ENCODE data around the gene PSMA2. TPM values are rescaled to one million over a fixed set of nuclear protein-coding genes. Genes with fewer than 3 reads are reported as not detected.

Gene PSMA2
- total RNA-seq, 3 donors from 2014 or later: 52.1 to 69.9 (median 60.2) TPM

GRCh38 chr7:42950417-42950816 lies 18.4 kb upstream of the PSMA2 start:
- no peak for TF ChIP-seq POLR2AphosphoS5 (IDR thresholded peaks at IDR 0.05)
- TF ChIP-seq CTCF (IDR thresholded peaks at IDR 0.05): no peak
- no peak for TF ChIP-seq POLR2A (IDR thresholded peaks at IDR 0.05)
- intact Hi-C loops (cut with DNase I; ENCODE audit: low total_unique reads): no loop called here
- Histone ChIP-seq H3K27ac (no peak overlapping the region), H3K9me3 (no peaks in the 10 kb centered on the region), H3K27me3 (no peaks in the 10 kb centered on the region), H3K36me3 (no peaks in the 10 kb centered on the region), H3K4me1 (no peaks in the 10 kb centered on the region), H3K4me3 (no peak overlapping the region)
- DNase-seq (ENCODE audit: low spot score in 2 of 2): no peak

GRCh38 chr7:42947521-42947920 lies 15.5 kb upstream of the PSMA2 start:
- H3K4me3 ChIP-seq: no peak overlapping the region
- TF ChIP-seq POLR2AphosphoS5 (IDR thresholded peaks at IDR 0.05) (no peak), CTCF (IDR thresholded peaks at IDR 0.05) (no peak), POLR2A (IDR thresholded peaks at IDR 0.05) (no peak)
- no peaks in the 10 kb centered on the region for H3K27me3 ChIP-seq
- H3K27ac ChIP-seq: no peak overlapping the region
- no peaks in the 10 kb centered on the region for H3K36me3 ChIP-seq
- DNase-seq (ENCODE audit: low spot score in 2 of 2): no peak
- intact Hi-C loops (cut with DNase I; ENCODE audit: low total_unique reads): no loop called here
- H3K9me3 ChIP-seq: no peaks in the 10 kb centered on the region
- no peaks in the 10 kb centered on the region for H3K4me1 ChIP-seq

- no peak for TF ChIP-seq POLR2A (IDR thresholded peaks at IDR 0.05)
- TF ChIP-seq POLR2AphosphoS5 (IDR thresholded peaks at IDR 0.05): no peak
- TF ChIP-seq CTCF (IDR thresholded peaks at IDR 0.05): no peak
- intact Hi-C loops (cut with DNase I; ENCODE audit: low total_unique reads): no loop called here
- Histone ChIP-seq H3K27me3 (no peaks in the 10 kb centered on the region), H3K27ac (no peak overlapping the region), H3K4me3 (no peak overlapping the region), H3K4me1 (no peaks in the 10 kb centered on the region), H3K36me3 (no peaks in the 10 kb centered on the region), H3K9me3 (no peaks in the 10 kb centered on the region)
- no peak for DNase-seq (ENCODE audit: low spot score in 2 of 2)
These were observed 14.6 kb upstream of the PSMA2 start for GRCh38 chr7:42946627-42946950.

DNA sequence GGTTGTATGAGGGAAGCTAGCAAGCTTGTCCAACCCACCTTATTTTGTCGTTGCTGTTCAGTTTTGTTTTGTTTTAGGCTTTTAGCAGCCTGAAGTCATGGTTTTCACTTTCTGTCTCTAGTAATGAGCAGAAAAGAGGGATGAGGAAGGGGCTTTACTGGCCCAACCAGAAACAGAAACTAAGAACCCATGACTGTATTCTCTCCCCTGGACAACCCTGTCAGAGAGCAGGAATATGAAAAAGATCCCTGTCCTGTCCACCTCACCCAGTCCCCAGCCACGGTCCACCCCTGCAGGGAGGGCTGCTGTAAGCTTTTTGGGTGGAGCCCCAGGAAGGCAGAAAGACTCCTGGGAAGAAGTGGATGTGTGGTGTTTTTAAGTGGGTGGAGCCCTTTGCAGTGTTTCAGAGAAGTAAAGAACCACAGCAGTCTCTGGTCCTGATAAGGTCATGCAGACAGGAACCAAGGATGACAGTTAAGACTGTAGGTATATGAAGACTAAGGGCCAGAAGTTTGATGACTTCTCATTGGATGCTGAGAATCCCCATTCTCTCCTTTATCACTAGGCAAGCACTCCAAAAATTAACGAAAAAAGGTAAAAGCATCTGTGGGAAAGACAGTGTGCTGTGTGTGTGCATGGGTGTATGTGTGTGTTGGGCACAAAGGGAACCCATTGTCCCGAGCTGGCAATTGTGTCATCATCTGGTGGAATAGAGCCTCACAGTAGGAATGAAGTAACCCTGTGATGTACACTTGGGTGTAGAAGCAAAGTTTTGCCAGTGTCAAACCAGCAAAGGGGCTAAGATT lies 14.1 kb upstream of the PSMA2 start:
- intact Hi-C loops (cut with DNase I; ENCODE audit: low total_unique reads): no loop called here
- Histone ChIP-seq H3K27me3 (no peaks in the 10 kb centered on the region), H3K9me3 (no peaks in the 10 kb centered on the region), H3K36me3 (no peaks in the 10 kb centered on the region), H3K4me3 (peak overlapping the region in 1 of 3 donors; percentile 21), H3K27ac (no peak overlapping the region), H3K4me1 (no peaks in the 10 kb centered on the region)
- TF ChIP-seq CTCF (IDR thresholded peaks at IDR 0.05) (no peak), POLR2AphosphoS5 (IDR thresholded peaks at IDR 0.05) (no peak), POLR2A (IDR thresholded peaks at IDR 0.05) (no peak)
- no peak for DNase-seq (ENCODE audit: low spot score in 2 of 2)

DNA sequence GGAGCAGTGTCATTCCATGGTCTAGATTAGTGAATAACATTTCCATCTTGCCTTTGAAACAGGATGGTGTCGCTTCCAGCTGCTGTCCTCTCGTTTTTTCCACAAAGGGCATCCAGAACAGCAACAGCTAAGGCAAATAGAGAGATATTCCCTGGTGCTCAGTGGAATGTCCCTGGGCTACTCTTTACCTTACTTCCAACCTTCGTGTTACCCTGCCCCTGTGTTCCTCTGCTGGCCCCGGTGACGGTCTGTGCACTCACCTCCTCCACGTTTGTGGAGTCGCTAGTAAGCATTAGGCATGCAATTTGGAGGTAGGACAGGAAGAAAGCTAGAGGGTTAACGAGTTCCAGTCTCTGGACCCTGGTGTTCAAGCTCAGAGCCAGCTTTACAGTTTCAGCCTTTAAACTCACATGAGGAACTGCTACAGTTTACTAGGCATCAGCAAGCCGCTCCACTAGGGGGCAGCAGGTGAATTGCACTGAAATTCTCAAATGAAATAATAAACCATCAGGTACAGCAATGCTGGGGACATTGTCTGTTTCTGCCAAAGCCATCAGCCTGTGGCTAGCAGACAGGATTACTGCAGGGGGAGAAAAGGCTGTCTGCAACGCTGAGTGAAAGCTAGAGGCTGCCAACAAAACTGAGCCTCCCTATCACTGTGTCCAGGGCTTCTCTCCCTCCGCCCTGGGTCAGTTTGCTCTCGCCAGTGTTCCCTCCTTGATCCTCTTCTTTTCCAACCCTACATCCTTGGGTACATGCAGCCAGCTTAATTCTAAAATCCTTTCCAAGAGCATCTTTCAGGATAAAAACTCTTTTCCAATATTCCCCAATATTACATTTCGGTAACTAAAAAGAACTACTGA lies 9.2 kb upstream of the PSMA2 start:
- Histone ChIP-seq H3K36me3 (no peaks in the 10 kb centered on the region), H3K27me3 (no peaks in the 10 kb centered on the region), H3K4me3 (no peak overlapping the region), H3K4me1 (no peaks in the 10 kb centered on the region), H3K27ac (no peak overlapping the region), H3K9me3 (no peaks in the 10 kb centered on the region)
- intact Hi-C loops (cut with DNase I; ENCODE audit: low total_unique reads): no loop called here
- peak; percentile 30 to 80 (median 66) for TF ChIP-seq CTCF (IDR thresholded peaks at IDR 0.05)
- no peak for TF ChIP-seq POLR2AphosphoS5 (IDR thresholded peaks at IDR 0.05)
- no peak for TF ChIP-seq POLR2A (IDR thresholded peaks at IDR 0.05)
- DNase-seq (ENCODE audit: low spot score in 2 of 2): peak; percentile 70 to 71

Data from breast epithelium (tissue), 4 donors.